Liver (tissue), 3 donors: ENCODE results near the gene DUSP10.

Source experiments
- HNF4A ChIP-seq, 2 donors: conservative IDR thresholded peaks; 2 replicates each; pipeline ENCODE4 v1.6.1; 2016; ENCODE audit warnings: antibody characterized with exemption in 2 of 2, mild to moderate bottlenecking in 2 of 2
- RAD21 ChIP-seq, 2 donors: IDR thresholded peaks; 2 replicates each; pipeline ENCODE4 v1.6.1; 2016; ENCODE audit warnings: antibody characterized with exemption in 2 of 2, mild to moderate bottlenecking in 2 of 2
- SP1 ChIP-seq: IDR thresholded peaks from 2 replicates; pipeline ENCODE4 v1.6.1; 2018; ENCODE audit warnings: antibody characterized with exemption, mild to moderate bottlenecking
- TAF1 ChIP-seq: conservative IDR thresholded peaks from 2 replicates; pipeline ENCODE4 v1.6.1; 2016; ENCODE audit warnings: antibody characterized with exemption, mild to moderate bottlenecking
- YY1 ChIP-seq: IDR thresholded peaks from 2 replicates; pipeline ENCODE4 v1.6.1; 2016; ENCODE audit warnings: antibody characterized with exemption, mild to moderate bottlenecking
- TF ChIP-seq, protein P1 (sequence below): fragments of 150-350 bp; IDR thresholded peaks from 2 replicates; pipeline ENCODE4 v1.5.1; 2017; ENCODE audit warnings: improper control_type of control experiment, low read depth, low read length; ENCODE audit not compliant: missing input control
- TF ChIP-seq, protein P2 (sequence below): IDR thresholded peaks from 2 replicates; pipeline ENCODE4 v1.6.1; 2016; ENCODE audit warnings: antibody characterized with exemption
- TF ChIP-seq, protein P3 (sequence below): IDR thresholded peaks from 2 replicates; pipeline ENCODE4 v1.6.1; 2016; ENCODE audit warnings: antibody characterized with exemption
- donor health status: healthy.
- donor health status: healthy.

DNA sequence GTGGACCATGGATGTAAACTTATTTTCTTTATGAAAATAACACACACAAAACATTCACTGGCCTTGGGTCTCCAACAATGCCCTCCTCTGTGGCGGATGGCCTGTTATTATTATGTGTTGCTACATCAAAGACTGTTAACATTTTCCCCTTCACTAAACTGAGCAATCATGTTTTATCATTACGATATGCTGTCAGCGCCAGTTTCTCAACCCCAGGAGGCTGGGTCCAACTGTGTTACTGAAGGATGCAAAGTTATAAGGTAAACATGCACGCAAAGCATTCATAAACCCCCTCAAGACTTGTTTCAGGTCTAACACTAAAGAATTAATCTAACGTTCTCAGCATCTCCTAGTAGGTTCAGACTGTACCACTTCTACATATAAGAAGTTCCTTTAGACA lies 6.0 kb upstream of the DUSP10 start:
- TF ChIP-seq, protein P1, sequence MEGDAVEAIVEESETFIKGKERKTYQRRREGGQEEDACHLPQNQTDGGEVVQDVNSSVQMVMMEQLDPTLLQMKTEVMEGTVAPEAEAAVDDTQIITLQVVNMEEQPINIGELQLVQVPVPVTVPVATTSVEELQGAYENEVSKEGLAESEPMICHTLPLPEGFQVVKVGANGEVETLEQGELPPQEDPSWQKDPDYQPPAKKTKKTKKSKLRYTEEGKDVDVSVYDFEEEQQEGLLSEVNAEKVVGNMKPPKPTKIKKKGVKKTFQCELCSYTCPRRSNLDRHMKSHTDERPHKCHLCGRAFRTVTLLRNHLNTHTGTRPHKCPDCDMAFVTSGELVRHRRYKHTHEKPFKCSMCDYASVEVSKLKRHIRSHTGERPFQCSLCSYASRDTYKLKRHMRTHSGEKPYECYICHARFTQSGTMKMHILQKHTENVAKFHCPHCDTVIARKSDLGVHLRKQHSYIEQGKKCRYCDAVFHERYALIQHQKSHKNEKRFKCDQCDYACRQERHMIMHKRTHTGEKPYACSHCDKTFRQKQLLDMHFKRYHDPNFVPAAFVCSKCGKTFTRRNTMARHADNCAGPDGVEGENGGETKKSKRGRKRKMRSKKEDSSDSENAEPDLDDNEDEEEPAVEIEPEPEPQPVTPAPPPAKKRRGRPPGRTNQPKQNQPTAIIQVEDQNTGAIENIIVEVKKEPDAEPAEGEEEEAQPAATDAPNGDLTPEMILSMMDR: no peak
- TF ChIP-seq SP1 (no peak), HNF4A (conservative IDR thresholded peaks at IDR 0.05) (no peak), TAF1 (no peak), YY1 (no peak), RAD21 (IDR thresholded peaks at IDR 0.05) (no peak)
- TF ChIP-seq, protein P2, sequence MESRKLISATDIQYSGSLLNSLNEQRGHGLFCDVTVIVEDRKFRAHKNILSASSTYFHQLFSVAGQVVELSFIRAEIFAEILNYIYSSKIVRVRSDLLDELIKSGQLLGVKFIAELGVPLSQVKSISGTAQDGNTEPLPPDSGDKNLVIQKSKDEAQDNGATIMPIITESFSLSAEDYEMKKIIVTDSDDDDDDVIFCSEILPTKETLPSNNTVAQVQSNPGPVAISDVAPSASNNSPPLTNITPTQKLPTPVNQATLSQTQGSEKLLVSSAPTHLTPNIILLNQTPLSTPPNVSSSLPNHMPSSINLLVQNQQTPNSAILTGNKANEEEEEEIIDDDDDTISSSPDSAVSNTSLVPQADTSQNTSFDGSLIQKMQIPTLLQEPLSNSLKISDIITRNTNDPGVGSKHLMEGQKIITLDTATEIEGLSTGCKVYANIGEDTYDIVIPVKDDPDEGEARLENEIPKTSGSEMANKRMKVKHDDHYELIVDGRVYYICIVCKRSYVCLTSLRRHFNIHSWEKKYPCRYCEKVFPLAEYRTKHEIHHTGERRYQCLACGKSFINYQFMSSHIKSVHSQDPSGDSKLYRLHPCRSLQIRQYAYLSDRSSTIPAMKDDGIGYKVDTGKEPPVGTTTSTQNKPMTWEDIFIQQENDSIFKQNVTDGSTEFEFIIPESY: no peak
- TF ChIP-seq, protein P3, sequence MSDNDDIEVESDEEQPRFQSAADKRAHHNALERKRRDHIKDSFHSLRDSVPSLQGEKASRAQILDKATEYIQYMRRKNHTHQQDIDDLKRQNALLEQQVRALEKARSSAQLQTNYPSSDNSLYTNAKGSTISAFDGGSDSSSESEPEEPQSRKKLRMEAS: no peak
